Left forelimb (tissue), 1 donor: ENCODE data around the gene SOCS2.
"Not testable (repeated sequence)": the region's sequence is repeated elsewhere in the genome, so short reads cannot be mapped to it uniquely, and the experiment has no call there.

Source experiments
- DNase-seq: peaks from one replicate; pipeline ENCODE4 v3.0.0-alpha.2; 2018; ENCODE audit warnings: low spot score

SOCS2 gene, protein sequence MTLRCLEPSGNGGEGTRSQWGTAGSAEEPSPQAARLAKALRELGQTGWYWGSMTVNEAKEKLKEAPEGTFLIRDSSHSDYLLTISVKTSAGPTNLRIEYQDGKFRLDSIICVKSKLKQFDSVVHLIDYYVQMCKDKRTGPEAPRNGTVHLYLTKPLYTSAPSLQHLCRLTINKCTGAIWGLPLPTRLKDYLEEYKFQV

DNA sequence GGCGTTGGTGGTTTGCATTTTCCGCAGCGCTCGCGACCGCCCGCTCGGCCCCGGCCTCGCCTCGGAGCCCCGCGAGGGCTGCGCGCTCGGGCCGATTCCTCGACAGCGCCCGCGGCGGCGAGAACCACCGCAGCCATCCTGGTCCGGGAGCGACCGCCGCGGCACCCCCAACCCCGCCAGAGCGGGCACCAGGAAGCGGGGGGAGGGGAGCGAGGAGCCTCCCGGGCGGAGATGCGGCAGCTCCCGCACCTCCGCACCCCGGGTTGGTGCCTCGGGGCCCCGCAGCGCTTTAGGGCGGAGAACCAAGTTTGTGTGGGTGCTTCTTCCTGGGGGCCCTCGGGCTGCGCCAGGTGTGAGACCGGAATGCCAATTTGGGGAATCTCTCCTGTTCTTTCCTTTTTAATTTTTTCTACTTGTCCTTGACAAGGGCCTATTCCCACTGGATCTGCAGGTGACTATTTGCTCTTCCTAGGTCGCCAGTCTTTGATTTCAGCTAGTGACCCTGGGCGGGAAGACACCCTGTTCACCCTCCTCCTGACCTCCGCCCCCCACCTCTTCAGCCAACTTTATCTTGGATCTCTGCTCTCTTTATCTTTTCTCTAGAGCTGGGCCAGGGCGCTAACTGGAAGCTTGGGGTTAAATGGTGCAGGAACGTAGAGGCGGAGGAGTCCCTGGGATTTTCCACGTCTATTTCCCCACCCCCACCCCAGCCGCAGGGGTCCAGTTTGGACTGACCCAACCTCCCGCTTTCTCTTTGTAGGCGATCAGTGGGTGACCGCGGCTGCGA, at the start of gene SOCS2:
Gene SOCS2 (plus strand): TSS at position 751 of the 787 bp plus-strand sequence. CDS start 223 bp downstream, outside the sequence.
- no peak for DNase-seq

DNA sequence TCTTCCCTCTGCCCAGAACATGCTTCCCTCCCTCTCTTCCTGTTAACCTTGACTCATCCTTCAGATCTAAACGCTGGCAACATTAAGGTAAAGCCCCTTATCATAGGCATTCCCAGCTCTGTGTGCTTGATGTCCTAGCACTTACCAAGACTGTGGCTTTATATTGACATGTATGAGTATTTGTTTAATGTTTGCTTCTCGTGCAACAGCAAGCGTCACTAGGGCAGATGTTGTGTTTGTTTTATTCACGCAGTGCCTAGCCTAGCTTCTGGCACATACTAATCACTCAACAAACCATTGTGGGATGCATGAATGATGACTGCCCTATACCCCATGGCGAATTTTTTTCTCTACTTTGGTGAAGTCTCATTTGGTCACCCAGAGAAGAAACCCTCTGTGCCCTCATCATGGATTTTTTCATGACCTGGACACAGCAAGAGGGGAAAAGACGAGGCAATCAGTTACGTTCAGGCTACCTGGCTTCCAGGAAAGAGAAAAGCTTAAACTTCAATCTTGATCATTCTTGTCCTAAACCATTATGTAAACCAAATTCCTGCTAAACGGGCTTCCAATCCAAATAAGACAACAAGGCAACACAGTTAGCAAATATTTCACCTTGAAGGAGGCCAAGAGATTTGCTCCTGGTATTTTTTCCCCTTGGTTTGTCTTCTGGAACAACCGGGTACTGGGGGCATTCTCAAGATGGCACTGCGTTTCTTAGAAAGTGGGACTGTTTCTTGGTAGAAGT, 47.9 kb upstream of the SOCS2 start:
- no peak for DNase-seq

DNA sequence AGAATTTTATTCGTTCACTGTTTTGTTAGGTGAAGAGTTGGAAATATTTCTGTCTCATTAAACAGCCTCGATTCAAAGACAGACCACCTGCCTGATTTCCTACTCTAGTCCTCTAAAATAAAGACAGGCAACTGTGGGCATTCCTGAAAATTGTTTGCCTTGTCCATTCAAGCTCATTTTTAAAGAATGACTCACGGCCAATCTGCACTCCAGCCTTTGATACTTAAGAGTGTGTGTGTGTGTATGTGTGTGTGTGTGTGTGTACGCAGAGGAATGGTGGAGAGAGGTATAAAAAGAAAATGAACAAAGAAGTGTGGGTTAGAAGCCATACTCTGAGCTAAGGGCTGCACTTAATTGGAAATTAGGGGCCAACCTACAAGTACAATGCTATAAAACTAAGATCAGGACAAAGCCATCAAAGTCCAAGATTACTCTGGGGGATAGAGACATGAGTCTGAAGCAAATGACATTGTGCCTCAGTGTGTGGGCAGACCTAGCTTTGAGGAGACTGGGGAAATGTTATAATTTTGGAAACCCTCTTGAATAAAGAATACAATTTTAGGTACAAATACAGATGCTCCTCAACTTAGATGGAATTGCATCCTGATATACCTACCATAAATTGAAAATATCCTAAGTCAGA, 45.6 kb upstream of the SOCS2 start:
- DNase-seq, result no peak

GRCh38 chr12:93530358-93530757, 42.1 kb upstream of the SOCS2 start:
- no peak for DNase-seq

GRCh38 chr12:93533310-93533709, 39.2 kb upstream of the SOCS2 start:
- no peak for DNase-seq

DNA sequence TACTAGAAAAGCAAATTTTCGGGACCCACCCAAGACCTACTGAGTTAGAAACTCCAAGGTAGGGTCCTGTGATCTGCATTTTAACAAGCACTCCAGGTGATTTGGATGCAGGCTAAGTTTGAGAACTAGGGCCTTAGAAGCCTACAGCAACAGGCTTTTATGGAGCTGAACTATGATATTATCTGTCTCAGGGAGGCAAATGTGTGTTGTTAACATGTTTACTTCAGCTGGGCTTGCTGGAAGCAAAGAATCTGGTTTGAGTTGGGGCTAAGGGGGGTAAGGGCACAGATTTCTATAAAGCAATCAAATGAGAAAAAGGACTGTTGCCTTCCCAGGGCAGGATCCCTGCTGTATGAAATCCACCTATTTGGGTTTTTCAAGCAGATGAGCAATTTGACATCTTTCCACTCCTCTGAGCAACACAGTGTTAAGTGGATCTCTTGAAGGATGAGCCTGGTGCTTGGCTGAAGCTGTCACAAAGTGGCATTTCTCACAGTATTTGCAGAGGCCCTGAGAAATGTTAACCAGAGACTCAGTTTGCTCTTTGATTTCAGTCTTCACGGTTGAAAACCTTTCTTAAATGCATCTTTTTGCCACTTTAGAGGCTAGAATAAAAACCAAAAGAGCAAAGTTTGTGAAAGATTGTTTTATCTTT, 36.2 kb upstream of the SOCS2 start:
- no peak for DNase-seq

GRCh38 chr12:93536766-93537488, 35.5 kb upstream of the SOCS2 start:
- DNase-seq, result no peak

DNA sequence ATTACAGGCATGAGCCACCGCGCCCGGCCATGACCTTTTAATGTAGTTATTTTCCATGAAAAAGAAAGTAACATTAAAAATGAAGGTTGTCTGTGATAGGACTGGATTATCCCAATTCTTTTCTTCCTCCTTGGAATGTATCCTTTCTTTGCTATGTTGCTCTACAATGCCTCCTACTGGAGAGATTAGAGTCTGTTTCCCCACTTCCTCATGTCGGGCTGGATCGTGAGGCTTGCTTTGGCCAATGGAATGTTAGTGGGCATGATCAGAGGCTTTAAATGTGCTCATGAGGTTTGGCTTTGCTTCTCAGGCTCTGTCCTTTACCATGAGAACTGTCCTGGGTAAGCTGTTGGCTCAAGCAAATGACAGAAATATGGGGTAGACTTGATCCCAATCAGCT, 34.7 kb upstream of the SOCS2 start:
- DNase-seq, result no peak

DNA sequence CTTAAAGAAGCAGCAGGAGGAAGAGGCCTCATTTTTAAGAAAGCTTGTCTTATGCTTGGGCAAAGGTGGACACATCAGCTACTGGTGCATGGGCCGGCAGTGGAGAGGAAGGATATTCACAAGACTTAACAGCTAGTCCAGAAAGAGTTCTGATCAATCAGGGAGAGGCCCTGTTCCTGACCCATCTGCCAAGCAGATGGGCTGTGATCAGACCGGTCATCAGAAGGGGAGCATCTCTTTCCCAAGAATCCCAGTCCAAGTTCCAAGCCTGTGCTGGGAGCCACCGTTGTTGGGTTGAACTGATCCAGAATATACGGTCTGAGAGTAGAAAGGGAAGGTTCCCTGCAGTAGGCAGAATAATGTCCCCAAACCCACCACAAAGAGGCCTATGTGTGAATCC, 32.7 kb upstream of the SOCS2 start:
- no peak for DNase-seq

DNA sequence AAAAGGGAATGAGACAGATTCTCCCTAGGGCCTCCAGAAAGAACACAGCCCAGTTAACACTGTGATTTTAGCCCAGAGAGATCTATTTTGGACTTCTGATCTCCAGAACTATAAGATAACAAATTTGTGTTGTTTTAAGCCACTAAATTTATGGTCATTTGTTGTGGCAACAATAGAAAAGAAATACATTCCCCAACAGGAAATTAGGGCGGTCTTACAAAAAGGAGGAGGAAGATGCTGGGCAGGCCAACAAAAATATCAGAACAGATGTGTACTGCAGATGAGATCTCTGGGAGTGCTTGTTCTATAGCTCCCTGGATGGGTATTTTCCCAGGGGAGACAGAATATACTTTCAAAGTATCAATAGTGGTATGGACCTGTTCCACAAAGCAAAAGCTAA, 32.0 kb upstream of the SOCS2 start:
- no peak for DNase-seq

GRCh38 chr12:93541578-93542225, 30.8 kb upstream of the SOCS2 start:
- no peak for DNase-seq

DNA sequence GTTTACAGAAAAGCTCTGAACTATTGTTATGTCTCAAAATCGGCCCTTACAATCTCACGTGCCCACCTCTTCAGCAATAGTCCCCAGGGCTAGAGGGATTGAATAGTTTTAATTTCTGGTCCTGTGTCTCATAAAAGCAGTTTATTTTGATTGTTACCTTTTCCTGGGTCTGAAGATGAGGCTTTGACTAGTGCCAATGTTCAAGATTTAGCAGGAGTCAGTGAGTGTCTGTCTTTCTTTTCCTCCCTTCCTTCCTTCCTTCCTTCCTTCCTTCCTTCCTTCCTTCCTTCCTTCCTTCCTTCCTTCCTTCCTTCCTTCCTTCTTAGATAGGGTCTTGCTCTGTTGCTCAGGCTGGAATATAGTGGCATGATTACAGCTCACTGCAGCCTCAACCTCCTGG, 24.7 kb upstream of the SOCS2 start:
- no peak for DNase-seq

- DNase-seq, result no peak
Measured at GRCh38 chr12:93549174-93549573, 23.3 kb upstream of the SOCS2 start.

DNA sequence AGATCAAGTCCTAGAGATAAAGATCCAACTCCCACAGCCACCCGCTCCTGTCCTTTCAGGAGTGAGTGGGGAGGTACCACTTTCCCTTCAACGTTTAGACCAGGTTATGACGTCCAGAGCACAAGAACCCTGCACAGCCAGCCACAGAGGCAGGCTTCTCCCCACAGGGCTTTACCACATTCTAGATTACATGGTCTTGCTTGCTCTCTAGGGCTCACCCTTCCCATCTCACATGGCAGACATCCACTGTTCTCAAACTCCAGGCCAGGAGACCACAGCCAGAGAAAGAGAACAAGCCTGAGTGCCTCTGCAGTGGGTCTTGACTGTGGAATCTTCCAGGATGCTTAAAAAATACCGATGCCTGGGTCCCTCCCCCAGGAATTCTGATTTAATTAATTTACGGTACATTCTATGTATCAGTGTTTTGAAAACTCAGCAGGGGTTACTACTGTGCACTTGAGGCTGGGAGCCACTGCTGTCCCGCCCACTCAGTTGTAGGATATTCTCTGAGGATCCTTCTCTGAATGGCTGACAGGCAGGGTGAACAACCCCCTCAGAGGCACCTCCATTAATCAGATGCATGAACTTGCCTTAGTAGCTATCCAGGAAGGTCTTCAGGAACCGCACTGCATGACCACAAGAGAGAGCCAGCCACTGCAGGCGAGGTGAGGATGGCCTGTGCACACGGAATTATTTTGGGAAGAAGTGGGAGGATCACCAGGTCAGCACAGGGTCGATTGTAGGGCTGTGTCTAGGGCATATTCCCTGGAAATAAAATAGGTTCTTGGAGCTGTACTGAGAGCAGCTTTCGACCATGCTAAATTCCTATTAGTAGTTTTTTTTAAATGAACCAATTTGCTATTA, 21.5 kb upstream of the SOCS2 start:
- no peak for DNase-seq

GRCh38 chr12:93552427-93552826, 20.0 kb upstream of the SOCS2 start:
- no peak for DNase-seq

GRCh38 chr12:93557879-93558278, 14.6 kb upstream of the SOCS2 start:
- not testable (repeated sequence) for DNase-seq

DNA sequence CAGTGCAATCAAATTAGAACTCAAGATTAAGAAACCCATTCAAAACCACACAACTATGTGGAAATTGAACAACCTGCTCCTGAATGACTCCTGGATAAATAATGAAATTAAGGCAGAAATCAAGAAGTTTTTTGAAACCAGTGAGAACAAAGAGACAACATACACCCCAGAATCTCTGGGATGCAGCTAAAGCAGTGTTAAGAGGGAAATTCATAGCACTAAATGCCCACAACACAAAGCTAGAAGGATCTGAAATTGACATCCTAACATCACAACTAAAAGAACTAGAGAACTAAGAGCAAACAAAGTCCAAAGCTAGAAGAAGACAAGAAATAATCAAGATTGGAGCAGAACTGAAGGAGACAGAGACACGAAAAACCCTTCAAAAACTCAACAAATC, 13.8 kb upstream of the SOCS2 start:
- not testable (repeated sequence) for DNase-seq

DNA sequence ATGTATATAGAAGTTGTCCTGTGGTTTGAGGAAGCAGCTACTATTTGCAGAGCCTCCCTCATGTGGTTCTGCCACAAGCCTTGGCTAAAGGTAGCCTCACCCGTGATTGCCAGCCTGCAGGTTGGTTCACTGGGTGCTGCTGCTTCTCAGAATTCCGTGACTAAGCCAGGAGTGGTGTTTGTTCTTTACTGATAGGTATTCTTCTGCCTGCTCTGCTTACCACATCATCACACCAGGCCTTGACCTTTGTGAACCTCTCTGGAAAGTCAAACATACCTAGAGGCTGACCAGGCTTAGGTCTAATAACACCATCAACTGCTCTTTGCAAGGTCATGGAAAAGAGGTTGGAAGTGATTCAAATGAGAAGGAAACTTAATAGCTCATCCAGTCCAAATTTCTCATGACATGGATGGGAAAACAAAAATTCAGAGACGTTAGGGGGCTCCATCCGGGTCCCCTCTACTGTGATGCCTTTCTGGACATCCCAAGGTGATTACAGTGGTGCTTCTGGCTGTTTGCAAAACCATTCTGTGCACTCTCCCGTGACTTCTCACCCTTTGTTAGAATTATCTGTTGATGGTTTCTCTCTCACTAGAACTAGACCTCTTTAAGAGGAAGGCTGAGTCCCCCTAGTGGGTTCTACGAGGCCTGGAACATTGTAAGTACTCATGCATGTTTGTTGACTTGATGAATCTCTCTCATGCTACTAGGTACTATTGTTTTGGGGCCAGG, 8.5 kb upstream of the SOCS2 start:
- no peak for DNase-seq

- no peak for DNase-seq
Measured at GRCh38 chr12:93565760-93566159, 6.7 kb upstream of the SOCS2 start.
